HG03571 (cell line): ENCODE measurements around the gene BIRC7.
"Not testable (repeated sequence)": the region's sequence is repeated elsewhere in the genome, so short reads cannot be mapped to it uniquely, and the experiment has no call there.

Source experiments
- ATAC-seq: cut with Tn5 transposase; IDR thresholded peaks from one replicate; pipeline ENCODE4 v1.9.1; 2021; ENCODE audit not compliant: unreplicated experiment

BIRC7 gene

DNA sequence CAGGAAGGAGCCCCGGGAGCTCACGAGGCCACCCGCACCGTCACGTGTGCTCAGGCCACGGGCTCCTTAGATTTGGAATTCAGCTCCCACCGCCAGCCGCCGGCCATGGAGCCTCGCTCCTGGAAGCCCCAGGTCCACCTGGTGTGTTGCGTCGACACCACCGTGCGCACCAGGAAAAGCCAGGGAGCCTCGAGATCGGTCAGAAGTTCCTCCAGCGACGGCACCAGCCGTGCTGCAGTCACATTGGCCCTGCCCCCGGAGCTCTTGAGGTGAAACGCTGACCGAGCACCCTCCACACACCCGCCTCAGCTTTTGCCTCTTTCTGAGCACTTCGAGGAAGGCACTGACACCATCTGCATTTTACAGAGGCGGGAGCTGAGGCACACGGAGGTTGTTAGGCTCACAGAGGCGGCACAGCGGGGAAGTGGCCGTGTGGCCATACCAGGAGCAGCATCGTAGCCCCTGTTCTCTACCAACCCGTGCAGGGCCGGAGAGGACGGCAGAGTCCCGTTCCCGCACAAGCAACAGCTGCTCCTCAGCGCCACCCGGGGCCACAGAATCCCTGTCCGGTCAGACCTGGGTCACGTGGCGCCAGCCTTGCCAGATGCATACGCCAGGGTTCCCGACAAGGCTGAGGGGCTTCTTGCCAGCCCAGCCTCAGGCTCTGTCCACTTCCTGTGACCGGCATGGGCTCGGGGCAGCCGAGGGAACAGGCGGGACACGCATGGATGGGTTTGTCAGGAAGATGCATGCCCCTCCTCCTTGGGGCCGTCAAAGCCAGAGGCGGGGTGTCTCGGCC is 11.0 kb downstream of the BIRC7 start:
- no peak for ATAC-seq

DNA sequence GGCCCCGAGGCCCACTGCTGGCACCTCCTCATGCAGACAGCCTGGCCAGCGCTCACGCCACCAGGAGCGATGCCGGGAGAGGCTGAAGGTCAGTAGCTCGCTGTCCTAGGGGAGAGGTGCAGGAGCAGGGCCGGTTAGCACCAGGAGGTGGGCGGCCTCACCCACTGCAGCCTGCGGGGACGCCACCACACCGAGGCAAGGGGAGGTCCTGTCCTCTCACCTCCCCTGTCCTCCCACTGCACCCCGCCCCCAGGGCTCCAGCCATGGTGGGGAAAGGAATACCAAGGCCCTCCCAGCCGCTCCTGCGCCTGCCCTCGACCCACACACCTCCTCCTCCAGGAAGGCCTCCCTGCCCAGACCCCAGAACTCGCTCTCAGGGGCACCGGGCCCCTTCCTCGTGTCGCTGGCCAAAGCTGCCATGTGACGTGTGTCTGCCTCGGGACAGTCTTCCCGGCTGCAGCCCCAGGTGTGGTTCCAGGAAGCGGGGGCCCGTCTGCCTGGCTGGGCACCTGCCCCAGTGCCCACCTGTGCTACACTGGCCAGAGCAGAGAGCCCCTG is 12.0 kb downstream of the BIRC7 start:
- ATAC-seq, result no peak

DNA sequence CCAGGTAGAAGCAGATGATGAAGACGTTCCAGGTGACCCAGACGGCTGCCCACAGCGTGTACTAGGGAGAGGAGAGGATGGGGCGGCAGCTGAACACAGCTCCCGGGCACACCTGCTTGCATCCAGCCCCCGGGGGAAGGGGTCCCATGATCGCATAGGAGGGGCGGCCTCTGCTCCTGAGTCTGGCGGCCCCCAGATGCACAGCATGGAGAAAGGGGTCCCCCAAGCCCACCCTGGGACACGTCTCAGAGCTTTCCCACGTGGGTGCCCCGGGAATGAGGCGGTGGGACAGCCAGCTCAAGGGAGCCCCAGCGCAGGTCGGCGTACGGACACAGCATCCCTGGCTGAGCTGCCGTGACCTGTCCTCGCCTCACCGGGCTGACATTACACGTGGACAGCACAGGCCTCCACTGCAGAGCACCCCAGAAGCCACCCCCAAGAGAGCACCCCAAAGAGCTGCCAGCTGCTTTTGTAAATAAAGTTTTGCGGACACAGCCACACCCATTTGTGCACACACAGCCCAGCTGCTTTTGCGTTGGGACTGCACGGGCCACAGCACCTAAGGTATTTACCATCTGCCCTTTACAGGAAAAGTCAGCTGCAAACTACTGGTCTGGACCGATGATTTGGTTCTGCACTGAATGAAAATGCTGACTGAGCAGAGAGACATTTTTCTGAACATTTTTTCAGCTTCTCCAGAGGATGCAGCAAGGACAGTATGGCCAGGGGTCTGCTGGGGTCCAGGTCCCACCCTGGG is 13.3 kb downstream of the BIRC7 start:
- no peak for ATAC-seq

DNA sequence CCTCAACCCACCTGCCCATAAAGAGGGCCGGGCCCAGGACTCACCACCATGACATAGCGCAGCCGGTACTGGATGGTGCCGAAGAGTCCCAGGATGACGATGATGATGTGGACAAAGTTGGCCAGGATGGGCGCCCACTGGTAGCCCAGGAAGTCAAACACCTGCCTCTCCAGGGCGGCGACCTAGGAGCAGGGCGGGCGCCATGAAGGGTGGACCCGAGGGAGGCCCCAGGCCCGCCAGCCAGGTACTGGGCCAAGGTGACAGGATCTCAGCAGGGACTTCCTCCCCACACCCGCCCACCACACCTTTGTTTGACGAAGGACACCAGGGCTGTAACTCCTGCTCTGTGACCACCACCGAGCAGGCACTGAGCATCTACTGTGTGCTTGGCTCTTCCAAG is 14.2 kb downstream of the BIRC7 start:
- no peak for ATAC-seq

DNA sequence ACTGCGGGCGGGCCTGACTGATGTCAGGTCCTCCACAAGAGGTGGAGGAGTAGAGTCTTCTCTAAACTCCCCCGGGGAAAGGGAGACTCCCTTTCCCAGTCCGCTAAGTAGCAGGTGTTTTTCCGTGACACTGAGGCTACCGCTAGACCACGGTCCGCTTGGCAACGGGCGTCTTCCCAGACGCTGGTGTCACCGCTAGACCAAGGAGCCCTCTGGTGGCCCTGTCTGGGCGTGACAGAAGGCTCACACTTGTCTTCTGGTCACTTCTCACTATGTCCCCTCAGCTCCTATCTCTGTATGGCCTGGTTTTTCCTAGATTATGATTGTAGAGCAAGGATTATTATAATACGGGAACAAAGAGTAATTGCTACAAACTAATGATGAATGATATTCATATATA is 15.6 kb downstream of the BIRC7 start:
- ATAC-seq, result not testable (repeated sequence)

DNA sequence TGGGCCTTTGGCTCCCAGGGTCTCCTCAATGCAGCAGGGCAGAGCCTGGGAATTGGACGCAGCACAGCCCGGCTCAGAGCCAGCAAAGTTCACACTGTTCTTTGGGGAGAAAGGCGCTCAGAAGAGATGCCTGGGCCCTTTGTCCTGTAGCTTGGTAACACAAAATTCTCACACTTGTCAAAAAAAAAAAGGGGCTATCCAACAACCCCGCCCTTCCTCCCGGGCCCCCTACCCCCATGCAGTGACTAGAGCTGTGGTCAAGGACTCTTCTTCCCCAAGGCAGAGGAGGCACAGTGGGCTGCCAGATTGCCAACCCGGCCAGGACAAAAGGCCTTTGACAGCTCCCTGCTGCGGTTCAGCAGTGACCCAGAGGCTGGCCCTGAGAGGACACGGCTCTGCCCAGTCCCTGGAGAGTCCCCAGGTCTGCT is 16.6 kb downstream of the BIRC7 start:
- ATAC-seq, result no peak

DNA sequence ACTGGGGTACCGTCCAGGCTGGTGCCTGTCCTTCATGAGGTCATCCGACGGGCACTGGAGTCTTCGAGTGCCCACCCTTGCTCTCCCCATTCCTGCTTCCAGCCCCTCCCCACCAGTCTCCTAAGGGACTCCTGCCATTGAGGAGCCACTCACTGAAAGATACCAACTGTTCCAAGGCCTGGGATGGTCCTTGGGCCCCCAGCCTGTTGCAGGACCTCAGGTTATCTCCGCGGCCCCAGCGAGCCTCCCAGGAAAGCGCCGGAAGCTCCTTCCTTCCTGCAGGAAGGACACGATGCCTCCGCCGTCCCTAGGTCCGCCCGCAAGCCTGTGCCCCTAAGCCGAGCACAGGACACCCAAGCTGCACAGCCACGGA is 17.3 kb downstream of the BIRC7 start:
- ATAC-seq, result no peak

DNA sequence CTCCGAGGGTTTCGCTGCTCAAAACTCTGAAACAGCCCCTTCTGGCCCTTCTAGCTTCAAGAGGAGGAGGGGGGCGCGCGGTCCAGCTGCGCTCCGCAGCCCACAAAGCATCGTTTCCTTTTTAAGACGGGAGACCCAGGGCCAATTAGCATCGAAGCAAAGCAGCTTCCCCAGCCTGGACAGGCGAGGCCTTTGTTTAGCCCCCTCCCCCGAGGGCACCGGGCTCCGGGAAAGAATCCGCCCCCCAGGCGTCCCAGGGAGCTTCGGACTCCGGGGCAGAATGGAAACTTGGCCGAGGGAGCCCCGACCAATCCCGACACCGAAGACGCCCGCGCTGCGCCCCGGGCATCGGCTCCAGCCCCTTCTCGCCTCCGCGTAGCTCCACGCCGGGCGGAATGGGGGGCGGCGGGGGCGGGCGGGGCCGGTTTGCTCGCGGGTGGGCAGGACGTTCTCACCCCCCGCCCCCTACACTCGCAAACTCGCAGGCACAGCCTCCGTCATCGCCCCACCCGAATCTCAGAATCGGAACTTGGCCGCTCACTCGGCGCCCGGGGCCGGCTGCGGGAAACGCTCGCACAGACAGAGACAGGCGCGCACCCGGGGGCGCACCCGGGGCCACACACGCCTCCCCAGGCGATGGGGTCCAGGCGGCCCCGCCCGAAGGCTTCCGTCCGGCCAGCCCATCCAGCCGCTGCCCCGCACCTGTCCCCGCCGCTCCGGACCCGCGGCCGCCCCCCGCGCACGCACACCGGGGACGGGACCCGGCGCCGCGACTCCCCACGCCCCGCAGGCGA is 17.9 kb downstream of the BIRC7 start:
- no peak for ATAC-seq

DNA sequence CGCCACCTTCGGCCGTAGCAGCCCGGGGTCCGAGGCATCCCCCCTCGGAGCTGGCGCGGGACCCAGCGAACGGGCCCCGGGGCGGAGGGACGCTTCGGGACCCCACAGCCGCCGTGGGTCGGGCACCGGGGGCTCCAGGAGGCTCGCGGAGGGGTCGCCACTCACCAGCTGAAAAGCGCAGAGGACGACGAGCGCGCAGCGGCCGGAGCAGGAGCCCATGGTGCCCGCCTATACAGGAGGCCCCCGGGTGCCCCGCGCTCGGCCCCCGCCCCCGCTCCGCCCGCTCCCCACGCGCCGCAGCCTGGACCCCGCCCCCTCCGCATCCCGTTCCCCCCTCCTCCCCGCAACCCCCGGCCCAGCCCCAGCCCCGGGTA is 18.5 kb downstream of the BIRC7 start, which contains the start of gene NKAIN4:
Gene NKAIN4 (minus strand): TSS at position 232 of the 374 bp plus-strand sequence. CDS start 13 bp downstream, at position 219.
- ATAC-seq, result no peak

DNA sequence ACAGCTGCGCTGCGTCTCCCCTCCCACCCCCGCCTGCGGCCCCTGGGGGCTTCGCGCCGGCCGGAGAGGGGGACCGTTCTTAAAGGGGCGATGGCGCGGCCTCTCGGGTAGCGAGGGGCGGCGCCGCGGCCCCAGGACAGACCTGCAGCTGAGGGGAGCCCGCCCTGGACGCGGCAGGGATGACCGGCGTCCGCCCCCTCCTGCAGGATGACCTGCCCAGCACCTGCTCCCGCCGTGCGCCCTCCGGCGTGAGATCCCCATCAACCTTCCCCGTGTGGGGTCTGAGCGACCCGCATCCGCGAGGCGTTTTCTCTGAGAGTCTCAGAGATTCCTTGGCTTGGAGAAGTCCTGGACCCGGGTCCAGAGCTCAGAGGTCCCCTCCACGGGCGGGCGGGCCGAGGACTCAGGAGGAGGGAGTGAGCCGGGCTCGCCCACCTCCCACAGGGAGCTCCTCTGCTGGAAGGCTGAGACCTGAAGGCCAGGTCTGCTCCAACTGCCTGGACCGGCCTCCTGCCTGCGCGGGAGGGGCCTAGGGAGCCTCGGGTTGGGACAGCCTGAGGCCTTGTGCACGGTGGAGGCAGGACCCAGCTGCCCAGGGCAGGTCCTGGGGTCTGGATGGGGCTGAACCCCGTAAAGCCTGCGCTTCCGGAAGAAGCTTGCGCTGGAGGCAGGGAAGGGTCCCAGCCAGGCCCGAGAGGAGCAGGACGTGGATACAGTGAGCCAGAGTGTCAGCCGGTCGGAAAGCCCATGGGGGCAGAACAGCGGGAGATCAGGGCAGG is 19.1 kb downstream of the BIRC7 start:
- no peak for ATAC-seq

DNA sequence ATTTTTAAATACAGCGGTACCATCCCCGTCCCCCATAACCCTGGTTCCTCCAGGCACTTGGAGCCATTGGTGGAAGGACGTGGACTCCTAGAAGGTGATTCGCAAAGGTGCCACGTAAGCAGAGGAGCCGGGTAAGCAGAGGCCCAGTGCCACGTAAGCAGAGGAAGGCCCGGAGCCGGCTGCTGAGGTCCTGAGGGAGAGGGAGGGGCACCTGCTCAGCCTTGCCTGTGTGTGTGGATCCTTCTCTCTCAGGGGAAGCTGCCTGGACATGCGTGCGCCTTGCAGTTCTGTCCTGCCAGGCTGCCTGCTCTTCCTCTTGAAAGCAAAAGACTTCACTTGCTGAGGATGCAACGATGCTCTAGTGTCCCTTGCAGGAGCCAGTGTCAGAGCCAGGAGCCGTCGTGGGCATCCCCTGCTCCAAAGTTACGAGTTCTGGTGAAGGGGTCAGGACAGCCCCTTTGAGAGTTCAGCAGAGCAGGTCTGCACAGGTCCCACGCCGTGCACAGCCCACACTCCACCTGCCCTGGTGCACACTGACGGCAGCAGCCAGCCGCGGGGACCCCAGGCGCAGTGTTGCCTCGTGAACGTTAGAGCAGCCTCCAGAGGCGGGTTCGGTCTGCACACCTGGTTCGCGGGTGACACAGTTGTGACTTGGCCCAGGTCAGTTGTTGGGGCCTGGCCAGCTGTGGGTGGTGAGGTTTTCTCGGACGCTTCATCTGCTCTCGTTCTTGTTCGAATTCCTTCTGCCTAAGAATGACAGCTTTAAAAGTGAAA is 20.4 kb downstream of the BIRC7 start:
- no peak for ATAC-seq

DNA sequence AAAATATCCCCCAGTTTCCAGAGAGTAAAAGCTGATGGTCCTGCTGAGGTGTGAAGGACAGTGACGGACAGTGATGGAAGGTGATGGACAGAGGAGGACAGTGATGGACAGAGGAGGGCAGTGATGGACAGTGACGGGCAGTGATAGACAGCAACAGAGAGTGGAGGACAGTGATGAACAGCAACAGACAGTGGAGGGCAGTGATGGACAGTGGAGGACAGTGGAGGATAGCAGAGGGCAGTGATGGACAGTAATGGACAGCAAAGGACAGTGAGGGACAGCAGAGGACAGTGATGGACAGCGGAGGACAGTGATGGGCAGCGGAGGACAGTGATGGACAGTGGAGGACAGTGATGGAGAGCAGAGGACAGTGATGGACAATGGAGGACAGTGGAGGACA is 21.2 kb downstream of the BIRC7 start:
- no peak for ATAC-seq

DNA sequence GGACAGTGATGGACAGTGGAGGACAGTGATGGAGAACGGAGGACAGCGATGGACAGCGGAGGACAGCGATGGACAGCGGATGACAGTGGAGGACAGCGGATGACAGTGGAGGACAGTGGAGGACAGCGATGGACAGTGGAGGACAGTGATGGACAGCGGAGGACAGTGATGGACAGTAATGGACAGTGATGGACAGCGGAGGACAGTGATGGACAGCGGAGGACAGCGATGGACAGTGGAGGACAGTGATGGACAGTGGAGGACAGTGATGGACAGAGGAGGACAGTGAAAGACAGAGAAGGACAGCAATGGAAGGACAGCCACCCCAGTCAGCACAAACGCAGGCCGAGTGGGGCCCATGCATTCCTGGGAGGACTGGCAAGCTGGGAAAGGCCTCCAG is 21.9 kb downstream of the BIRC7 start:
- no peak for ATAC-seq

DNA sequence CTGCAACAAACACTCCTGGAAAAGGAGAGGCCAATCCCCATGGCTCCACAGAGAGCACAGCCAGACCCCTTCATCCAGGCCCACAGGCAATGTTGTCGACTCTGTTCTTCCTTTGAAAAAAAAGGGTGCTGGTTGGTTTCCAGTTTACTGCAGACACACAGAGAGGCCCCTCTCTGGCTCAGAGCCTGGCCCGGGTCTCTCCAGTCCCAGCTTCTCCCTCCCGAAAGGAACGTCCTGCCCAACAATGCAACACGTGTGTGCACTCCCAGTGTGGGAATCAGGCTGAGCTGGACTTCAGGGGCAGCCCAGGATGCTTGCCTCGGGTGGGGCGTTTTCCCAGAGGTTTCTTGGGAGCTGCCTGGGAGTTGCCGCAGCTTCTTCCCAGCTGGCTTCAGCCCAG is 23.1 kb downstream of the BIRC7 start:
- no peak for ATAC-seq

DNA sequence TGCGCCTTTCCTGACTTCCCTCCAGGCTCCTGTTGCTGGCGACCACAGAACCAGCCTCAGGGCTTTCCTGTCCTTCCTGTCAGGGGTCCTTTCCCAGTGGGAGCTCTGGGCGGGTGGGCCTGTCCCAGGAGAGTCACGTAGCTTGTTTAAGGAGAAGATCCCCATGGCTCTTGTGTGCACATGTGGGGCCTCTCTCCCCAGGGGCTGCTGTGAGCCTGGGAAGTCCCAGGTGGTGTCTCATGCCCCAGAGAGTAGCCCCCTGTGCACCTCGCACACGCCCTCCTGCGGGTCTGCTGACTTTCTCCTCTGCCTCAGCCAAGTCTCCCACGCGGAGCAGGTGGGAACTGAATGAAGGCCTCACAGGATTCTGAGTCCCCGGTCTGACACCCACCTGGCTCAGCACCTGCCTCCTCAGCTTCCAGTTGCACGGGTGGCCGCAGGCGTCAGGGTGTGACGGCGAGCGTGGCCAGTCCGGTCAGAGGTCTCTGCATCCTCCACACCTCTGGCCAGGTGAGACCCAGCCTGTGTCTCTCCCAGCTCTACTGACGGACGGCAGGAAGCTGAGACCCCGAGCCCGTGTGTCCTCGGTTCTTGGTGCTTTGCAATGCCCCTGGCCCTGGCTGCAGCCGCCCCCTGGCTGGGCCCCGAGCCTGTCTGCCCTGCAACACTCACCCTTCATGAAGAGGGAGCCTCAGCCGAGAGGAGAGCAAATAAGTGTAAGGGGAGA is 24.2 kb downstream of the BIRC7 start:
- no peak for ATAC-seq

DNA sequence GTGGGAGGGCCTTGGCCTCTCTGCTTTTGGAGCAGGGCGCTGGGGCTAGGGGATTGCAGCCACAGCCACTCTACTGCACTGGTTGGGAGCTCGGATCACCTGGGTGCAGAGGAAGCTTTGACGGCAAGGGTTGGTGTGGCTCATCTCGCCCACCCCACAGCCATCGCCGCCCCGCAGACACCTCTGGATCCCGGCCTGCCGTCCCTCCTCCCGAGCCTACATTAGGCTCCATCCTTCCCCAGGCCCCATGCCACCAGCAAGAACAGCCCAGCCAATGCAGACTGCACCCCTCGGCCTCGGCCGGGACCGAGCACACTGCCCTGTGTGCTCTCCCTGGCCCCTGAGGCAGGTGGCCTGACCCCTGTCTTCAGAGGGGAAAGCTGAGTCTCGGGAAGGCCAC is 24.8 kb downstream of the BIRC7 start:
- ATAC-seq, result no peak

DNA sequence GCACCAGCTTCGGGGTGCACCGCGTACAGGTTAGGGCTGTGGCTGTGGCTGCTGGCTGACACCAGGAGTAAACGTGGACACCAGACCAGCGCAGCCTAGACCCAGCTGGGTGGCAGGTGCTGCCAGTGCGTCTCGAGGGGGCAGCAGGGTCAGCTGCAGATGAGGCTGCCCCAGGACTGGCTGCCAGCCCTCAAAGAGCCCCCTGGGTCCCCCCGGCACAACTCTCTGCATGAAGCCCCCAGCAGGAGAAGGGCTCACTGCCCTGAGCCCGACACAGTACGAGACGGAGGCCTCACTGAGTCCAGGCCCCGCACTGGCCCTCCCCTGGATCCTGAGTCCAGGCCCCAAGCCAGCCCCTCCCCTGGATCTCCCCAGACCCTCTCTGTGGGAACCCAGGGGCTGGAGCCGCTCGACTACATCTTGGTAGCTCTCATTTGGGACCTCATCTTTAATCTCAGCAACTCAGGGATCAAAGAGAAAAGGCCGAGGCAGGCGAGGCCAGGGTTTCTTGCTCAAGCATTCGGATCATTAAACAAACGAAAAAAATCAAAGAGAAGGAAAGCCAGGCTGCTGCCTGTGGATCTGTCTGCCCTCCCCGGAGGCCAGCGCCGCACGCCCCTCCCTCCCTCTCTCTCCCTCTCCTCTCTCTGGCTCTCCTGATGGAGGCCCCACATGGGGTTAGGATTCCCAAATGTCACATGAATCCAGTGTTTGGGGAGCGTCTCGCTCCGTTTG is 25.5 kb downstream of the BIRC7 start:
- ATAC-seq, result no peak

DNA sequence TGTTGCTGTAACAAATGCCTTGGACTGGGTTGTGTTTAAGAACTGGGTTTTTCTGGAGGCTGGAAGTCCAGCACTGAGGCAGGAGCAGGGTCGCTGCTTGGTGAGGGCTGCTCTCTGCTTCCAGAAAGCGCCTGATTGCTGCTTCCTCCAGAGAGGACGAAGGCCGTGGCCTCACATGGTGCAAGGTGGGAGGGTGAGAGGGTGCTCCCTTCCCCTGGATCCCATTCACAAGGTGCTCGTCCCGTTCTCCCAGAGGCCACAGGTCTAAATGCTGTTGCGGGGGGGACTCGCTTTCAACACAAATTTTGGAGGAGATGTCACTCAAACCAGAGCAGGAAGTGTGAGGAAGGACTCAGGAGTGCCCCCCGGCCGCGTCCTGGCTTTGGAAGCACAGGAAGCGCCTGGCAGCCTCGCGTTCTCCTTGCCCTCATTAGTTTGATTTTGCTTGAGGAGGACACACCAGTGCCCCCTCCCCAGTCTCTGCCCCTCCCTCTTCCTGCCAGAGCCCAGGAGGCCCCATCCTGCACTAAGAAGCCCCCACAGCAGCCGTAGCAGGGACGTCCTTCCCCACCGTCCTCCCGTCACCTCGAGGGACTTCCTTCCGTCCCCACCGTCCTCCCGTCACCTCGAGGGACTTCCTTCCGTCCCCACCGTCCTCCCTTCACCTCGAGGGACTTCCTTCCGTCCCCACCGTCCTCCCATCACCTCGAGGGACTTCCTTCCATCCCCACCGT is 26.3 kb downstream of the BIRC7 start:
- no peak for ATAC-seq
